Uterus (tissue), 2 donors: Measurements from ENCODE around the gene DNASE1L1.

Source experiments
- POLR2A ChIP-seq, 2 donors: fragments of 450-650 bp; IDR thresholded peaks; one replicate each; pipeline ENCODE4 v1.6.1; 2016; ENCODE audit warnings: antibody characterized with exemption in 2 of 2, mild to moderate bottlenecking in 1 of 2, moderate library complexity in 1 of 2
- TF ChIP-seq, protein P1 (sequence below), 4 experiments: fragments of 200-600 bp in 2 of 4; fragments of 450-650 bp in 2 of 4; sonication (generic) in 2 of 4; IDR thresholded peaks; one replicate each; pipeline ENCODE4 v1.5.1; 2016 to 2019; ENCODE audit warnings: antibody characterized with exemption in 4 of 4, mild to moderate bottlenecking in 2 of 4, moderate library complexity in 1 of 4

DNA sequence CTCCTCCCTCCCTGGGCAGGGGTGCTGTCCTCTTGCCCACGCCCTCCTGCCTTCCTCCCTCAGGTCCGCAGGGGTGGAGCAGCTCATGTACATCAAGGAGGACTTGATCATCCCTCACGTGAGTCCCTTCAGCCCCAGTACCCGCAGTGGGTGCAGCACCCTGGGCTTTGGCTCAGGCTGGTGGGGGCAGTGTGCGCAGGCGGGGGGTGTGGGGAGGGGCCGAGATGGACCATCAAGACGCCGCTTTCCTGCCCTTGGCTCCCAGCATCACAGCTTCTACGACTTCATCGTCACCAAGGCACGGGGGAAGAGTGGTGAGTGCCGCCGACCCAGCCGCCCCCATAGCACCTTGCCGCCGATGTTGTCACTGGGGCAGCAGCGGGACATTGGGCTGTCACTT, 40.6 kb upstream of the DNASE1L1 start:
- TF ChIP-seq, protein P1, sequence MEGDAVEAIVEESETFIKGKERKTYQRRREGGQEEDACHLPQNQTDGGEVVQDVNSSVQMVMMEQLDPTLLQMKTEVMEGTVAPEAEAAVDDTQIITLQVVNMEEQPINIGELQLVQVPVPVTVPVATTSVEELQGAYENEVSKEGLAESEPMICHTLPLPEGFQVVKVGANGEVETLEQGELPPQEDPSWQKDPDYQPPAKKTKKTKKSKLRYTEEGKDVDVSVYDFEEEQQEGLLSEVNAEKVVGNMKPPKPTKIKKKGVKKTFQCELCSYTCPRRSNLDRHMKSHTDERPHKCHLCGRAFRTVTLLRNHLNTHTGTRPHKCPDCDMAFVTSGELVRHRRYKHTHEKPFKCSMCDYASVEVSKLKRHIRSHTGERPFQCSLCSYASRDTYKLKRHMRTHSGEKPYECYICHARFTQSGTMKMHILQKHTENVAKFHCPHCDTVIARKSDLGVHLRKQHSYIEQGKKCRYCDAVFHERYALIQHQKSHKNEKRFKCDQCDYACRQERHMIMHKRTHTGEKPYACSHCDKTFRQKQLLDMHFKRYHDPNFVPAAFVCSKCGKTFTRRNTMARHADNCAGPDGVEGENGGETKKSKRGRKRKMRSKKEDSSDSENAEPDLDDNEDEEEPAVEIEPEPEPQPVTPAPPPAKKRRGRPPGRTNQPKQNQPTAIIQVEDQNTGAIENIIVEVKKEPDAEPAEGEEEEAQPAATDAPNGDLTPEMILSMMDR (IDR thresholded peaks at IDR 0.05), result no peak
- TF ChIP-seq POLR2A (IDR thresholded peaks at IDR 0.05), result no peak
